Fibroblast of peridontal ligament (primary cell): ENCODE measurements around the gene KDM3B.
"Not testable (repeated sequence)": the region's sequence is repeated elsewhere in the genome, so short reads cannot be mapped to it uniquely, and the experiment has no call there.

Source experiments
- DNase-seq: peaks from one replicate; pipeline ENCODE4 v3.0.0-alpha.2; 2010; ENCODE audit errors: extremely low read depth

Gene KDM3B

DNA sequence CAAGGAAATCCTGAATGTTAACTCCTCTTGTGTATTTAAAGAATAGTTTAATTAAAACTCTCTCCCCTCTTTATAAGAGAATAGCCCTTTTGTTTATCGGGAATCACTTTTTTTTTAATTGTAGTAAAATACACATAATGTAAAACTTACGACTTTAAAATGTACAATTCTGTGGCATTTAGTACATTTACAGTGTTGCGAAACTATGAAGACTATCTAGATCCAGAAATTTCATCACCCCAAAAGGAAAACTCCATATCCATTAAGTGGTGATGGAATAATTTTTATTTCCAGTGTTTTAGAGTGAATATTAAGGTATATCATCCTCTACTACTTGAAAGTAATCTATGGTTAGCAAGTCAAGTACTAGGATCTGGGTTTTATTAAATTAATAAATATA is 36.8 kb downstream of the KDM3B start:
- no peak for DNase-seq

DNA sequence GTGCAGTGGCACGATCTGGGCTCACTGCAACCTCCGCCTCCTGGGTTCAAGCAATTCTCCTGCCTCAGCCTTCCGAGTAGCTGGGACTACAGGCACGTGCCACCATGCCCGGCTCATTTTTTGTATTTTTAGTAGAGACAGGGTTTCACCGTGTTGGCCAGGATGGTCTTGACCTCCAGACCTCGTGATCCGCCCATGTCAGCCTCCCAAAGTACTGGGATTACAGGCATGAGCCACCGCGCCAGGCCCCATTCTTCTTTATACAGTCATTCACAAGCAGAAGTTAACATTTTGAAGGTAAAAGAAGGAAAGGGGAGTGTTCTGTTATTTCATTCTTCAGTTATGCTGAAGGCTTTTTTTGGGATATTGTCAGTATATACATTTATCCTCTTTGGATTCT is 37.4 kb downstream of the KDM3B start:
- not testable (repeated sequence) for DNase-seq

DNA sequence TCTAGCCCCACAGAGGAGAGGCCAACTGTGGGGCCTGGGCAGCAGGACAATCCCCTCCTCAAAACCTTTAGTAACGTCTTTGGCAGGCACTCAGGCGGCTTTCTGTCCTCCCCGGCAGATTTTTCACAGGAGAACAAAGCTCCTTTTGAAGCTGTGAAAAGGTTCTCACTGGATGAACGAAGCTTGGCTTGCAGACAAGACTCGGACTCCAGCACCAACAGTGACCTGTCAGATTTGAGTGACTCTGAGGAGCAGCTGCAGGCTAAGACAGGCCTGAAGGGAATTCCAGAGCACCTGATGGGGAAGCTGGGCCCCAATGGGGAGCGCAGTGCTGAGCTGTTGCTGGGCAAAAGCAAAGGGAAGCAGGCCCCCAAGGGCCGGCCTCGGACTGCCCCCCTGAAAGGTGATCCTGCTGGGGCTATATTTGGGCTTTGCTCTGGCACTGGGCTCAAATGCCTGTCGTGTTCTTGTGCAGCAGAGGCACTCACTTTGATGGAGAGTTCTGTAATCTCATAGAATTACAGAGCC is 39.4 kb downstream of the KDM3B start:
- no peak for DNase-seq

DNA sequence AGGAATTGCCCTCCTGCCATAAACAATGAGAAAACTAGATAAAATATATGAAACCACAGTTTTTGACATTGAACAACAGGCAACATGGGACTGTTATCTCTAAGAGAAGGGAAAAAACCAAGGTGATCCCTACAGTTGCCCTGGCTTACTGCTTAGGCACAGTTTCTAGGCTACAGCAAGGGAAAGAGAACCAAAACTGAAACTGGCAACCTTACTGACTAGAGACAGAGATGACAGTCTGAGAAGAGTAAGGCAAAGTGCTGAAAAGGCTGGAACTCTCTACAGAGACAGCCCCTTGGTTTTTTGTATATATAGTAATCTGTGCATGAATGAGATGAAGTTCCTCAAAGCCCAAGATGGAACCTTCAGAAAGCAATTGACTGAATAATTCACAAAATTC is 50.2 kb downstream of the KDM3B start:
- no peak for DNase-seq

DNA sequence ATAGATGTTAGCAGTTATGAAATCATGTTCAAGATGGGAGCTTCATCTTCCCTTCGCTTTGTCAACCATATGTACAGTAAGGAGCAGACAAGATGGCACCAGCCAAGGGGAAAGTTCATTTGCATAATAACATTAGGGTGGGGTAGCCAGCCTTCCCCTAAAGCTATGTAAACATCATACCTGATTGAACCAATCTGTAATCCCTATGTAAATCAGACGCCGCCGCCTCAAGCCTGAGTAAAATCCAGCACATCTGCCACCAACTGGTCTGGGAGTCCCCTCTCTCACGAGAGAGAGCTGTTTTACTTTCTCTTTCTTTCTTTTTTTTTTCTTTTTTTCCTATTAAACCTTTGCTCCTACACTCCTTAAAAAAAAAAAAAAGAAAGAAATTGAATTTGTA is 55.5 kb downstream of the KDM3B start:
- peak; percentile 7 for DNase-seq

DNA sequence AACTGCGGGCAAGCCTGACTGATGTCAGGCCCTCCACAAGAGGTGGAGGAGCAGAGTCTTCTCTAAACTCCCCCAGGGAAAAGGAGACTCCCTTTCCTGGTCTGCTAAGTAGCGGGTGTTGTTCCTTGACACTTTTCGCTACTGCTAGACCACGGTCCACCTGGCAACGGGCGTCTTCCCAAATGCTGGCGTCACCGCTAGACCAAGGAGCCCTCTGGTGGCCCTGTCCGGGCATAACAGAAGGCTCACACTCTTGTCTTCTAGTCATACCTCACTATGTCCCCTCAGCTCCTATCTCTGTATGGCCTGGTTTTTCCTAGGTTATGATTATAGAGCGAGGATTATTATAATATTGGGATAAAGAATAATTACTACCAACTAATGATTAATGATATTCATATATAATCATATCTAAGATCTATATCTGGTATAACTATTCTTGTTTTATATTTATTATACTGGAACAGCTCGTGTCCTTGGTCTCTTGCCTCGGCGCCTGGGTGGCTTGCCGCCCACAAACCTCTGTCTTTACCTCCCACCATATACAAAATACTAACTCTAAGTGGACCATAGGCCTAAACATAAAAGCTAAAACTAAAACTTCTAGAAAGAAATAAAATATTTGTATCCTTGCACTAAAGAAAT is 58.6 kb downstream of the KDM3B start:
- DNase-seq, result peak; percentile 26

DNA sequence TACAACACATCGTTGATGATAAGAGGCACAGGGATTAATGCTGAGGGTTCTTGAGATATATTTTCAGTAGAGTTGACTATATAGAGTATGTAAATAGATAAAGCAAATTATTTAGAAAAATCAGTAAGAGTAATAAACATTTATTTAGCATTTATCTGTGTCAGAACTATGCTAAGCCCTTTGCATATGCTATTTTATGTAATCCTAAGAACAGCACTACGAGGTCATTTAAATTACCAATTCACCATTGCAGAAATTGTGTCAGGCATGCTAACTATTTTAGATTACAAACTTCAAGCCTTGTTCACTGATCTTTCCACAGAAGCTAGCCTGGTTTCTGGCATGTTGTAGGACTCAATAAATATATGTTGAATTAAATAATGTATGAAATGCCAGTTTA is 66.0 kb downstream of the KDM3B start:
- DNase-seq, result no peak

DNA sequence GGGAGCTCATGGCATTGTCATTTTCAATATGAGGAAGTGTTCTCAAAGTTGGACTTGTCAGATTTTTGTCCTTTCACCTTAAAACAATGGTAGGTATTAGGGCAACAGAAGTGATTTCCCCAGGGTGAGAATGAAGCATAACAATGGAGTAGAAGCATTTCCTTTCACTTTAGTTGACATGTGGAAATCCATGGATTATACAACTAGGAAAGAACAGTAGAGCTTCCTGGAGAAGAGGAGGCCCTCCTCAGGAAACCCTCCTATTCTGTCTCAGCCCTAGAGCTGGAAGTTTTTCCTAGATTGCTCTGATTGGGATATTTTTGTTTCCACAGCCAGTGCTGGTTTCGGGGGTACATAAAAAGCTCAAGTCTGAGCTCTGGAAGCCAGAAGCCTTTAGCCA is 72.6 kb downstream of the KDM3B start:
- DNase-seq, result no peak

DNA sequence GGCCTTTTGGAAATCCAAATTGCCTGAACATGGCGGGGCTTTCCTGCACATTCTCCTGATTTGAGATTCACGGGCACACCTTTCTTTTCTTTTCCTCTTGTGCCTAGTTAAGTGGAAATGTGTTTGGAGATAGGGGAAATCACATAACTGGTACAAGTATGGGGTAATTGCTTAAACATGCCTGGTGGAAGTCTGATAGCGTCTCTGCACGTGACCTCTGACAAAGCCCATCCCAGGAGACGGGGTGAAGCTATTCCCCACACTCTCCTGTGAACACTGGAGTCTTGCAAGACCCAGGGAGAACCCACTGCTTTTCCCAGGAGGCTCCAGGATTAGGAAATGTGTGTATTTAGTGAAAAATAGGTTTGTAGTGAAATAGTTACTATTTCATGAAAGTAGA is 83.5 kb downstream of the KDM3B start:
- DNase-seq, result no peak

DNA sequence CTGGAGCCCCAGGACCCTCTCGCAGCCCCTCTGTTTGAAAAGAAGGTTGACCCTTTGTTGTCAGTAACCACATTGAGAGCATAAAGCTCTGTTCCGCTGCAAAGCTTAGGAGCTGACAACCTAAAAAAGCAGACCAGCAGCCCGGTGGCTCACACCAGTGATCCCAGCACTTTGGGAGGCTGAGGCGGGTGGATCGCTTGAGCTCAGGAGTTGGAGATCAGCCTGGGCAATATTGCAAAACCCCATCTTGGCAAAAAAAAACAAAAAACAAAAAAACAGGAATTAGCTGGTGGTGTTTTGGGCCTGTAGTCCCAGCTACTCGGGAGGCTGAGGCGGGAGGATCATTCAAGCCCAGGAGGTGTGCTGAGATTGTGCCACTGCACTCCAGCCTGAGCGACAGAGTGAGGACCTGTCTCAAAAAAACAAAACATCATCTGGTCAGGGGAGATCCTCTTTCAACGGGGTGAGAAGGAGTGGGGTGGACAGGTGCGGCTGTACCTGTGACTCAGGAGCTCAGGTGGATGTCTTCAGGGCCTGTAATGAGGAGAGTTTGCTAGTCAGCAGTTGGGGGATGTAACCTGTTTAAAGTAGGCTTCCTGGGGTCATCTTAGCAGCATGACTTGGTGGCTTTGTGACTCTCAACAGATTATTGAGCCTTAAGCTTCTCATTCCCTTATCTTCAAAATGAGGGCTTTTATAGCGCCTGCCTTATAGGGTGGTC is 85.7 kb downstream of the KDM3B start:
- no peak for DNase-seq

DNA sequence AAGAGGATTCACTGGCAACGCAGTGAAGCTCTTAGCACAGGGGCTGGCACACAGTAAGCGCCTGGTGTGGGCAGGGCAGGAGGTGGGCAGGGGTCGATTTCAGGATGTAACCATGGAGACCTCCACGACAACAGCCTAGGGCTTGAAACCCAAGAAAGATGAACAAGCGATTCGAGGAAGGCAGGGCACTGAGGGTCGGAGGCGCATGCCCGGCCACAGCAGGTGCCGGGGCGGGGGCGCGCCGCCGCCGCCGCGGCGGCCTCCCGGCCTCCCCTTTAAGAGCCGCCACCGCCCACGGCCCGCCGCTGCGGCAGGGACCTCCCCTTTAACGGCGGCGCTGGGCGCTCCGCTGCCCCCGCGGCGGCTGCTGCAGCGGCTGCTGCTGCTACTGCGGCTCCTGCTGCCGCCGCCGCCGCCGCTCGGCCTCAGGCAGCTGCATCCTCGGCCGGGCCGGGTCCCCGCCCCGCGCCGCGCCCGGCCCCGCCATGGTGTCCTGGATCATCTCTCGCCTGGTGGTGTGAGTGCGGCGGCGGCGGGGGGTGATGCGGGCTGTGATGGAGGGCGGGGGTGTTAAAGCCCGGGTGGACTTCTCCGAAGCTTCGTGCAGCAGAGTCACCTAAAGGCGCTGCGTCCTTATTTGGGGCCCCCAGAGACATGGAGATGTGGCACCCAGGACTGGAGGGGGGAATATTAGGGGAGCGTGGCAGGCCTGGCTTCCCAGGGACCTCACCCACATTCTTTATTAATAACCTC is 86.4 kb downstream of the KDM3B start, which contains the start of gene REEP2:
Gene REEP2, plus strand, starts transcription at position 334 of the 753 bp plus-strand sequence. Its CDS starts 152 bp downstream, at position 486.
- peak; percentile 23 for DNase-seq

DNA sequence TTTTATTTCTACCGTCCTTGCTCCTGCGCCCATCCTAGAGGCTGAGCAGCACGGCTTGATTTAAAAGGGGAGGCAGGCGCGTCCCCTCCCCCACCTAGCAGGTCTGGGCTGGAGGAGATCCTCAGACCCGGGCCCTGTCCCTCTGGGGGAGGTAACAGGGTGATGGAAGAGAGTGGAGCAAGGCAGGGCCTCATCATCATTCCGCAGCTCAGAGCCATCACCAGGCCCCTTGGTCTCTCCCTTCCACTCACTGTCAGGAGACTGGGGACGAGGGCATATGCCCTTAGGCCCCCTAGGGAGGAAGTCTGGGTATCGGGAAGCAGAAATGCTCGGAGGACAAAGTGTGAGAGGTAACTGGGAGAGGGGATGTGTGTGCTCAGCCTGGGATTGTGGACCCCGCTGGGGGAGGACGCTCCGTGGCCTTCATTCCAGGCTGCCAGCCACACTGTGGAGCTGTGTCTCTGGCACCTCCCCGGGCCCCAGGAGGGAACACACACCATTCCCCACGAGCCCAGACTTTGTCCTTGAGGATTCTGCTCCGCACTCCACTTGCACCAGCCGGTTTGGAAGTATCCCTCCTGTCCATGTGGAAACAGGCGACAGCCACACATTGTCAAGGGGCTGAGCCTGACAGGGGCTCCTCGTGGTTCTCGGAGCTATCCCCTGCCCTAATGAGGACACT is 87.1 kb downstream of the KDM3B start:
- DNase-seq, result no peak

DNA sequence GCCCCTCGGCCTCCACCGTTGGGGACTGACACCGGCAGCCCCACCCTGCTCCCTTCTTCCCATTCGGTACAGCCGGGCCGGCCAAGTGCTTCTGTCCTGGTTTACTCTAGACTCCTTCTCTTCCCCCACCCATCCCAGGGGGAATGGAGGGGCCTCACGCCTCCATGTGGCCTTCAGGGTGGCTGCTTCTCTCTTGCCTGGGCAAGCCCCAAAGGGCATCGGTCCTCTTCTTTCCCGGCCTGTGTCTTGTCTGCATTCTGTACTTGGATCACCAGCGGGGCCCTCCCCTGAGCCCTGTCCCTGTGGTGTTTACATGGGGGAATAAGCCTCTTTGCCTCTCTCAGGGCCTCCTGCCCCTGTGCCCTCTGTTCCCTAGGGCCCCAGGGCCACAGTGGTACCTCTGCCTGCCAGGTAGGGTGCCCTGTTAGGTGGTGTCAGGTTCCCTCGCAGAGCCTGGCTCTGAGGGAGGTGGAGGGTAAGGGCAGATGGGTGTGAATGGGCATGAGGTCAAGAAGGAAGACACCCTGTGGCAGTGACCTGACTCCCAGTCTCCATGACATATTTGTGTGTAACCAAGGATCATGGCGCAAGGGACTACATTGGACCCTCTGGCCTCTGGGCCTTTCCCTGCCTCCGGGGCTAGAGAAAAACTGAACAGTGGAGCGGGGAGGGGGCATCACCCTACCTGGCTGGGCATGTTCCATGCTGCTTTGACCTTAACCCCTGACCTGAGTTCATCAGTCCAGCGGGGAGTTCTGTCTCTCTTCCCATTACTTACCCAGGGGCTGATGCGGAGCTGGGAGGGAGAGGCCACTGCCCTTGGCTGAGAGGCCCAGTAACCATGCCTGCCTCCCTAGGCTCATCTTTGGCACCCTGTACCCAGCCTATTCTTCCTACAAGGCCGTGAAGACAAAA is 87.9 kb downstream of the KDM3B start:
- no peak for DNase-seq

DNA sequence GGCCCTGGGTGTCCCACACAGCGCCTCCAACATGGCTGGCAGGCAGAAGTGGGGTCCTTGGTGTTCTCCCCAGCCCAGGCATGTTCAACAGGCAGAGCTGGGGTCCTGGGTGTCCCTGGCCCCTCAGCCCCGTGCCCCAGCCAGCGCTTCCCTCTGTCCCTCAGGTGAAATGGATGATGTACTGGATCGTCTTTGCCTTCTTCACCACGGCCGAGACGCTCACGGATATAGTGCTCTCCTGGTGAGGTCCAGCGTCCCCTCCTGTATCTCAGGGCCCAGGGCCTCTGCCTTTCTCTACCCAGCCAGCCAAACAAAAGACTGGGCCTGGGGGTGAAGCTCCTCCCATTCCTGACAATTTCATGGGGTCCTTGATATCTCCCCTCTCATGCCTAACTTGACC is 88.7 kb downstream of the KDM3B start:
- no peak for DNase-seq

DNA sequence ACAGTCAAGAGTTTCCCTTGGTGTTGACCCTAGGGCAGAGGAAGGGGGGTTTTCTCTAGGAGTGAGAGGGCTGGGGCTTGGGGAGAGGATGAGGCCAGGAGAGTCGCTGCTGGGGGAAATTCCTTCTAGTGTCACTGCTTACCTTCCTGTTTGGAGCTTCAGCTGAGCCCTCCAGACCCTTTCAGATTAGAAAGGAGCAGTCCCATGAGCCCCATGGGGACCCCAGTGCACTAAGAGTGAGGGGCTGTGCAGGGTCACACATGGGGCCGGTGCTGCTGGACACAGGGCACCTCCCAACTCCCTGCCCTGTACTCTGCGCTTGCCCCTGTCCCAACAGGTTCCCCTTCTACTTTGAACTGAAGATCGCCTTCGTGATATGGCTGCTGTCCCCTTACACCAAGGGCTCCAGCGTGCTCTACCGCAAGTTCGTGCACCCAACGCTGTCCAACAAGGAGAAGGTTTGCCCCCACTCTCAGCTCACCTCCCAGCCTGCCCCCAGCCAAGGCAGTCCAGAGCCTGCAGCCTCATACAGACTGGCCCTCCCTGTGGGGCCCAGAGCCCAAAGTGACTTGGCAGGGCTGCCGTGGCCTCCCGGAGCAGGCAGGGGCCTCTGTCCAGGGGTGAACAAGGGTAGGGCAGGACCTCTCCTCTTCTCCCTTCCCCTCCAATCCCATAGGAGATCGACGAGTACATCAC is 91.7 kb downstream of the KDM3B start:
- DNase-seq, result no peak

DNA sequence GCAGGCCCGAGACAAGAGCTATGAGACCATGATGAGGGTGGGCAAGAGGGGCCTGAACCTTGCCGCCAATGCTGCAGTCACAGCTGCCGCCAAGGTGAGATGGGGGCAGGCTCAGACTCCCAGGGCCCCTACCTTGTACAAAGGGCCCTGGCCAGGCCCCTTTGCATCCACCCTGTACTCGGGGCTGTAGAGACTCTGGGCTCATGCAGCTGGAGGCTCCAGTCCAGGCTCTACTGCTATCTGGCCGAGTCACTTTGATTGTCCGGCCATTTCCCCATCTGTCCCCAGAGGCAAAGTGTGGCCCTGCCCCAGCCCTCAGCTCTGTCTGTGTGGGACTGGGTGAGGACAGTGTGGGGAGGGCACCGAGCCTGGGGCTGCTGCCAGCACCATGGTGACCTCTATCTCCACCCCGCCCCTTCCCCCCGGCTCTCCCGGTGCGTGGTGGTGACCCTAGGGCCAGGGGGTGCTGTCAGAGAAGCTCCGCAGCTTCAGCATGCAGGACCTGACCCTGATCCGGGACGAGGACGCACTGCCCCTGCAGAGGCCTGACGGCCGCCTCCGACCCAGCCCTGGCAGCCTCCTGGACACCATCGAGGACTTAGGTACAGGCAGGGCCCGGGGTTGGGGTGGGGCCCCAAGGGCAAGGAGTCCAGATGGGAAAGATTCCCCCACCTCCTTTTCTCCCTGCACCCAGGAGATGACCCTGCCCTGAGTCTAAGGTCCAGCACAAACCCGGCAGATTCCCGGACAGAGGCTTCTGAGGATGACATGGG is 92.5 kb downstream of the KDM3B start:
- DNase-seq, result no peak

DNA sequence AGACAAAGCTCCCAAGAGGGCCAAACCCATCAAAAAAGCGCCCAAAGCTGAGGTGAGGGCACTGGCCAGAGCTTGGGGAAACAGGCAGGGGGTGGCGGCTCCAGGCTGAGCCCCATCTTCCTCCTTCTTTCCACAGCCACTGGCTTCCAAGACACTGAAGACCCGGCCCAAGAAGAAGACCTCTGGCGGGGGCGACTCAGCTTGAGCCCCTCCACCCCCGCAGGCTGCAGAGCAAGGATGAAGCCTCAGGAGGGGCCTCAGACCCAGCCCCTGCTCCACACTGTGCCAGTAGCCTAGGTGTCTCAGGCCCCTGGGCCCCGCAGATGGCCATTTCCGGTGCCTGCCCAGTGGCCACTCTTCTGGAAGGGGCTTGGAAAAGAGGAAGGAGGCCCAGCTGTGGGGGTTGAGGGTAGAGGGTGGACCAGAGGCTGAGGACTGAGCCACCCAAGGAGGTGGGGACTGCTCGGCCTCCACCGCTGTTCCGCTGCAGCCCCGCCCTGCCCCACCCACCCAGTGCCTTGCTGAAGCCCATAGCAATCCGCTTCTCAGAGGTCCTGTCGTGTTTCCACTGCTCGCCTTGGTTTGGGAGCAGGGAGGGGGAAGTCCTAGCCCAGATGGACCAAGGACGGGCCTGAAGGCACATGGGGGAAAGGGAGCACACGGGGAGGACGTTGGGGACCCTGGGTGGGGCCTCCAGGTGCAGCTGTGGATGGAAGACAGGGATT is 93.2 kb downstream of the KDM3B start:
- DNase-seq, result no peak

DNA sequence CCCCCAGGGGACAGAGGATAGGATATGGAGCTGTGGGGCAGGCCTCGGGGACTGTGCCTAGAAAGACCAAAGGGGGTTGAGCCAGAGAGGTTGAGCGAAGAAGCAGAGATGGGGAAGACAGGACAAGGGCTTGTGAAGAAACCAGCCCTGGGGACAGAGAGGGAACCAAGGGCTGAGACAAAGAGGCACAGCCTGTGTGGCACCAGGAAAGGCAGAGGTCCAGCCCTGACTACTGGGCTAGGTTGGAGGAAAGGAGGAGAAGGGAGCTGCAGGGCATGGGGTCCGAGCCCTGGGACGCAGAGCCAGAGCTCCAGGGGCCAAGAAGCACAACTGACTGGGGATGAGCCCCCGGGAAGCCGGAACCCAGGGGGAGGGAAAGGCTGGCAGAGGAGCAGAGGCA is 95.6 kb downstream of the KDM3B start:
- no peak for DNase-seq
